ENCODE measurements around the gene RBFA. TPM values are rescaled to one million over a fixed set of nuclear protein-coding genes. Genes with fewer than 3 reads are reported as not detected.

Gene RBFA
- total RNA-seq, 1 experiment from 2014 or later = 15.6 TPM

DNA sequence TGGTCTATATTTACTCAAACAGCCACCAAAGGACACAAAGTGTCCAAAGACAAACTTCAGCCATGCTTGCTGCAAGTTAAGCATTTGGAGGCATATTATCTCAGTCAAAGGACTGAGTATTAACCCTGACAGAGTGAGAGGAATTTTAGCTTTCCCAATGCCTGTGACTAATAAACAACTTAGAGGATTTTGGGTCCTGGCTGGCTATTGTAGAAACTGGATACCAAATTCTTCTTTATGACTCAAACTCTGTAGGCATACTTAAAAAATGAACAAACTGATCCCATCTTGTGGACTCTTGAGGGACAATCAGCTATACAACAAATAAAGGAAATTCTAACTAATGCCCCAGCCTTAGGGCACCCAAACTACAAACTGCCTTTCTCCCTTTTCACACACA, 6.5 kb upstream of the RBFA start:
- peak; percentile 3 for DNase-seq (ENCODE audit: low read depth)

DNA sequence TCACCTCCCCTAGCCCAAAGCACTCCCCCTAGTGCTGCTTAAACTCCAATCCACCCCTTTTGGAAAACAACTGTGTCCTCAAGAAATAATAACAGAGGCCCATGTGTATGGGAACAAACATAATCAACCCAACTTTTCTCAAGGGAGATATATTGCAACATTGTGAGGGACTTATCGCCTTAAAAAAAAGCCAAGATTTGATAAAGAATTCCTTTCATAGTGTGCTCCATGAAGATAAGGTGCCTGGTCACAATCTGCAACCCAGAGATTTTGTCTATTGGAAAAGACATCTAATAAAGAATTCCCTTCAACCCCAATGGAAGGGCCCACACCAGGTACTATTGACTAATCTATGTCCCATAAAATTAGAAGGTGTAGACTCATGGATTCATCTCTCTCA, 4.5 kb upstream of the RBFA start:
- no peak for DNase-seq (ENCODE audit: low read depth)

GRCh38 chr18:80033181-80034067, 810 bp upstream of the RBFA start:
- no peak for DNase-seq (ENCODE audit: low read depth)

DNA sequence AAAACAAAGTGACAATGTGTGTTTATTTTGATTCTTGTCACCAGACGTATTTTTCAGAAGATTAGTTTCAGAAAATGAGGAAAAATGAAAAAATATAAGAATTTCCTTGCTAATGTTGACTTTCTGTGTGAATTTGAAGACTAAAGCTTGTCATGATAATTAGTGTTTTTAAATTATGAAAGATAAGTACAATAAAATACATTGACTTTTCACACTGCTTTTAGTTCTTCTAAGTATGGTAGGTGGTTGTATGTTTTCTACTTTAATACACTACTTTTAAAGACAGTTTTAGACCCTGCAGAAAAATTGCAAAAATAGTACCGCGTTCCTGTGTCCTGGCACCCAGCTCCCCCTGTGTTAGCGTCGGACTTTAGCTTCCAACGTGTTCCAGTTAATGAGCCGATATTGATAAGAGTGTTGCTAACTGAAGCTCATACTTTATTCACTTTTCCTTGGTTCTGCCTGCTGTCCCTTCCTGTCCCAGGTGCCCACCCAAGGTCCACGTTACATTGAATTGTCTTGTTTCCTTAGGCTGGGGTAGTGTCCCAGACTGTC, 695 bp downstream of the RBFA start:
- DNase-seq (ENCODE audit: low read depth) = peak; percentile 3

DNA sequence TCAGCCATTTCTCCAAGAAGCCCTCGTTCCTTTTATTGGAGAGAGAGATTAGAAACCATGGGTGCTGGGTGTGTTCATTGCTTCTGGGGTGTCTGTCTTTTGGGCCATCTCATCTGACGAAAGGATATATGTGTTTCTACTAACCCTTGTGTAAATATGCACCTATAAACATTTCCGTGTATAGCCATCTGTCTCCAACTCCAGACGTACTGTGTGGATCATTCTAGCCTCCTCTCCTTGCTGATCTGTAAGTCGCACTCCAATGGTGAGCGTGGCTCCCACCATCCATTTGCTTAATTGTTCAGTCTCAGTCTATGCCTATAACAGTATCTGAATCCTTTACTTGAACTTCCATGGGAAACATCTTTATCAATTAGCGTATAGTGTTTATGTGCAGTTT, 1.8 kb downstream of the RBFA start:
- no peak for DNase-seq (ENCODE audit: low read depth)

DNA sequence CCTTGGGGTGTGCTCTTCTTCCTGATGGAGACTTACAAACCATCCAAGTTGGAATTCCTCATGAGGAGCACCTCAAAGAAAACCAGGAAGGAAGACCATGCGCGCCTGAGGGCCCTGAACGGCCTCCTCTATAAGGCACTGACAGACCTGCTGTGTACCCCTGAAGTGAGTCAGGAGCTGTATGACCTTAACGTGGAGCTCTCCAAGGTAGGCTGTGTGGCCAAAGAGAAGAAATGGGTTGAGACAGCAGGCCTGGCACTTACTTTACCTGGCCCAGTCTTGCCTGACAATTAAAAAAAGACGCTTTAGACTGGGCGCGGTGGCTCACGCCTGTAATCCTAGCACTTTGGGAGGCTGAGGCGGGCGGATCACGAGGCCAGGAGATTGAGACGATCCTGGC, 3.1 kb downstream of the RBFA start:
- no peak for DNase-seq (ENCODE audit: low read depth)

DNA sequence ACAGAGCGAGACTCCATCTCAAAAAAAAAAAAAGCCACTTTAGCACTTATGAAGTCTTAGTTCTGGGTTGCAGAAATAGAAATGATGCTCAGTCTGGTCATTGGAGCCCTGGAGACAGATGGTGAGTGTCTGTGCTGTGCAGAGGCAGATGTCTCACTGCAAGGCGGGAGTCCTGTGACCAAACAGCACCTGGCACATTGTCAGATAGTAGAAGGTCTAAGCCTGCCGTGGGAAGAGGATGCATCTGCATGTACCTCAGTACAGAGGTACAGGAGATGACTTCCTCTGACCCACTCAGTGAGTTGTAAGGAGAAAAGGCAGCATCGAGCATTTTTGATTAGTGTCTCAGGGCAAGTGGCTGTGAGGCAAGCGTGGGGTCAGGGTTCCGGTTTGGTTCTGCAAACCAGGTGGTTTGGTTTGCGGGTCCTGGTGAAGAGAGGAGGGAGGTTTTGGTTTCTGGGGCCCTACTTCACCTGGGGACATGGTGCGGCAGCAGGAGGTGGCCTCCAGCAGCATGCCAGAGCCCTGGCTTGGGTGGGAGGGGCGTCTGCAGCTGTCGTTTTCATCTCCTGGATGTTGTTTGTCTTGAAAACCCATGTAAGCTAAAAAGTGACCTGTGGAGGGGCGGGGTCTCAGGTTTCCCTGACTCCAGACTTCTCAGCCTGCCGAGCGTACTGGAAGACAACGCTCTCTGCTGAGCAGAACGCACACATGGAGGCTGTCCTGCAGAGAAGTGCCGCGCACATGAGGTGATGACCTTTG, 3.8 kb downstream of the RBFA start:
- DNase-seq (ENCODE audit: low read depth) = no peak

DNA sequence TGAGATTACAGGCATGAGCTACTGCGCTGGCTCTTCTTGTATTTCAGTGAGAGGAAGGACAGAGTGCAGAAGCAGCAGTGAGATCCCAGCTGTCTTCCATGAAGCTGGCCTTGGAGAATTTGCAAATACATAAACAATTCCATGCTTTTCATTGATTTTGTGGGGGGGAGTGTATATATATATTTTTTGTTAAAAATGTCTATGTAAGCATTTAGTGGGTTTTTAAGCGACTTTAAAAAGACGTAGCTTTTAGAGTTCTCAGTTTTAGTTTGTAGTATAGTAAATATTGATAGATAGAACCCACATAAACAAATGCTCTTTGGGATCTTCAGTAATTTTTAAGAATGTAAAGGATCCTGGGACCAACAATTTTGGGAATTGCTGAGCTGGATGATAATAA, 6.3 kb downstream of the RBFA start:
- no peak for DNase-seq (ENCODE audit: low read depth)

- no peak for DNase-seq (ENCODE audit: low read depth)
Observed at GRCh38 chr18:80041424-80041823, 7.2 kb downstream of the RBFA start.

- DNase-seq (ENCODE audit: low read depth) = no peak
Observed at GRCh38 chr18:80042785-80043184, 8.6 kb downstream of the RBFA start.

DNA sequence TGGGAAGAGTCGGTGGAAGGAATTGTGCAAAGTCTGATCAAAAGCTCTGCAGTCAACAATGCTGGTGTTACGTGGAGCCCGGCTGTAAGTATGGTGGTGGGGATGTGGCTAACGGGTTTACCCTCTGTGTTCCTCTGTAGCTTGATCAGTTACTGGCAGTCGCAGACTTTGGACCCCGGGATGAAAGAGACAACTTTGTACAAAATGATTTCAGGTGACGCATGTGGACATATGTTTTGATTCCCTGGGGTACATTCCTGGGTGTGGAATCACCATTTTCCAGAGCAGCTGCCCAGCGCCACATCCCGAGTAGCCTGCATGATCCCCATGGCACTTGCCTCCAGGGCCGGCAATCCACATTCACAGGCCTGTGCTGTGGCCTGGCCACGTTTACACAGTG, 9.8 kb downstream of the RBFA start:
- no peak for DNase-seq (ENCODE audit: low read depth)

GRCh38 chr18:80046011-80046410, 11.8 kb downstream of the RBFA start:
- no peak for DNase-seq (ENCODE audit: low read depth)

DNA sequence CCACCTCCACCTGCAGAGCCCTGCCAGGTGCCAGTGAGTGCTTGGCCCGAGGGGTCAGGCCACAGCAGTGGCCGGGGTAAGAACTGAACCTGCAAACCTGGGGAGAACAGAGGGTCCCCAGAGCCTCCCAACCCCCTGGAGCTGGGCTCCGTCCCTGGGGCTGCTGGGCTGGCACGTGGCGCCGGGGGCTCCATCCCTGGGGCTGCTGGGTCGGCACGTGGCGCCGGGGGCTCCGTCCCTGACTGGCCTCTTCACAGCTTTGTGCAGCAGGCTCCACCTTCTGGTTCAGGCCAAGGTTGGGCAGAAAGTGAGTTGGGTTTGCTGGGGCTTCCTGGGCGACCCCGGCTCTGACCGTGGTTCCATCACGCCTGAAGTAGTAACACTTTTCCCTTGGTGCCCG, 12.2 kb downstream of the RBFA start:
- DNase-seq (ENCODE audit: low read depth) = no peak

- no peak for DNase-seq (ENCODE audit: low read depth)
Observed at GRCh38 chr18:80046961-80047541, 12.8 kb downstream of the RBFA start.

DNA sequence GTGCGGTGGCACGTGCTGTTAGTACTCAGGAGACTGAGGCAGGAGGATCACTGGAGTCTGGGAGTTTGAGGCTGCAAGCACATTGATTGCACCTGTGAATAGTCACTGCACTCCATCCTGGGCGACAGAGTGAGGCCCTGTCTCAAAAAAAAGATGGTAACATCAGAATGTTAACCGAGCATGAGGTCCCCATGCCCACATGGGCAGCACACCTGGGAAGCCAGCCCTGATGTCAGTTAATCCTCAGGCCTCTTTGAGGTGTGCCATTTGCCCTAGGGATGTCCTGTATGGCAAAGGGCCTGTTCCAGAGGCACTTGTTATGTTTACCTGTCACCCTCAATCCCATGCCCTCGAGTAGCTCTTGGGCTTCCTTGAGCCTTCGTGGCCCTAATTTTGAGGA, 16.6 kb downstream of the RBFA start:
- DNase-seq (ENCODE audit: low read depth) = no peak

DNA sequence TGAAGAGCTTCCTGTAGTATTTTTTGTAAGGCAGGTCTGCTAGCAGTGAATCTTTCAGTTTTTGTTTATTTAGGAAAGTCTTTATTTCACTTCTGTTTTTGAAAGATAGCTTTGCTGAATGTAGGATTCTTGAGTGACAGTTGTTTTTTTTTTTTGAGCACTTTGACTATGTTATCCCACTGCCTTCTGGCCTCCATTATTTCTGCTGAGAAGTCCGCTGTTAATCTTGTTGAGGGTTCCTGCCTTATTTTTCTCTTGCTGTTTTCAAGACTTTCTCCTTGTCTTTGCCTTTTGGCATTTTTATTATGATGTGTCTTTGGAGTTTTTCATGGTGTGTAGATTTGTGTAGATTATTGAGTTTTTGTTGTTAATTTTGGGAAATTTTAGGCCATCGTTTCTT, 21.9 kb downstream of the RBFA start:
- DNase-seq (ENCODE audit: low read depth) = no peak

- no peak for DNase-seq (ENCODE audit: low read depth)
Observed at GRCh38 chr18:80059945-80060344, 25.7 kb downstream of the RBFA start.

DNA sequence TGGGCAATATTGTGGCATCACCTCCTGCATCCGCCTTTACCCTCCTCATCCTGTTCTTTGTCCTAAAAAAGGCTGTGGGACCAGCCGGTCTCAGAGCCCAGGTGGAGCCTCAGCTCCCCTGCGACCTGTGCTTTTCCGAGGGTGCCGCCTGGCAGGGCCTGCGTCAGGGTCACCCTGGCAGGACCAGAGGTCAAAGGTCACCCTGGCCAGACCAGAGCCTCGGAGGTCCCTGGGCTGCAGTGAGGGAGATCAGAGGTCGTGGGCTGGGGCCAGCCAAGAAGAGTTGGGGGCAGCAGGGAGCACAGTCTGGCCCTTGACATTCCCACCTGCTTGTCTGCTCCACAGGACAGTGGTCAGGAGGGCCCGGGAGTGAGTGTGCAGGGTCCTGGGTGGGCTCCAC, 31.5 kb downstream of the RBFA start:
- DNase-seq (ENCODE audit: low read depth) = no peak

DNA sequence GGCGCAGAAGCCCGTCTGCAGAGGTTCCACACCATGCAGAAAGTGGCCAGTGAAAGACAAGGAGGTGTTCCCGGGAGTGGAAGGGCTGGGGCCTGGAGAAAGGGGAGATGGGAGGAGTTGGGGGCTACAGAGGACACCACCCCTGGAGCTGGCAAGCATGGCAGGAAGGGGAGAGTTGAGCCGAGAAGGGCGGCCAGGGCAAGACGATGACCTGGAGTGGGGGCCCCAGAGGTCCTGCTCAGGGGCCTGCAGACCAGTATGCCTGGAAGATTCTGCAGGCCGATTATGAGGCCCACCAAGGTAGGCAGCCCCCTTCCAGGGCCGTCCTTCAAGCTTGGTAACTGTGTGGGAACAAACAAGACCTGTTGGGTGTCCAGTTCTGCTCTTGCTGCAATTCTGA, 33.1 kb downstream of the RBFA start:
- no peak for DNase-seq (ENCODE audit: low read depth)

DNA sequence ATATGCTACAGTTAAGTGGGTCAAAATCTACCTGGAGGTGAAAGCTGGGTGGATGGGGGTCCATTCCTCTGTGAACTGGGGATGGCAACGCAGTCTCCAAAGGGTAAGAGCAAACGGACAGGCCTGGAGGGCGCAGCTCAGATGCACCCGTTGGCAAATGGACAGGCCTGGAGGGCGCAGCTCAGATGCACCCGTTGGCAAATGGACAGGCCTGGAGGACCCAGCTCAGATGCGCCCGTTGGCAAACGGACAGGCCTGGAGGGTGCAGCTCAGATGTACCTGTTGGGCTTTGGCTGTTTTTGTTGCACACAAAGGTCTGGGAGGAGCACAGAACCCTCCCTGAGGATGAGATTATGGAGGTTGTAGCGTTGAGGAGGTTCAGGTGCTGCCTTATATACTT, 33.7 kb downstream of the RBFA start:
- DNase-seq (ENCODE audit: low read depth) = no peak

DNA sequence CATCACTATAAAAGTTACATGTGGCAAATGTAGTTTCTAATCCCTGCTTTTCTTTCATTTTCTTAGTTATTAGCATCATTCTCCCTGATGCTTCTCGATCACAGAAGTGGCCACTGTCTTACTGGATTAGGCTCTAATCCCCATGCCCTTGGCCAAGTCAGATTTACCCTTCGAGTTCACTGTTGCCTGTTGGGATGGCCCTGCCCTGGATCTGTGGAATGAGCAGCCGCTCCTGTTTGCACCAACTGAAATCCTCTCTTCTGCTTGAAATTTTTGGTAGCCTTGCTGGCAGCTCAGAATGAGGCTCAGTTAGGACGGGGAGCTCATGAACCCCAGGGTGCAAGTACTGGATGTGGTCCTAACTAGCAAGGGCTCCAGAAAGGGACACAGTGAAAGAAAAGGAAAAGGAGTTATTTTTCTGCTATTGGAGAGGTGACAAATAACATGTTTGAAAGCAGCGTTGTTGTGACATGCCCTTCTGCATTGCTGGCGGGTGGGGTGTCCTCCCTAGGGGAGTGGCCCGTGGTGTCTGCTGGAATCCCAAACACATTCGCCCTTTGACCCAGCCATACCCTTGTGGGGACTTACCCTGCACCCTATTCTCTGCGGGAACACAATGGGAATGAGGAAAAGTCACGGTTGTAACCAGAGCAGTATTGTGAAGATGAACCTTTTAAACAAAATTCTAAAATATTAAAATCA, 34.5 kb downstream of the RBFA start:
- DNase-seq (ENCODE audit: low read depth) = no peak

DNA sequence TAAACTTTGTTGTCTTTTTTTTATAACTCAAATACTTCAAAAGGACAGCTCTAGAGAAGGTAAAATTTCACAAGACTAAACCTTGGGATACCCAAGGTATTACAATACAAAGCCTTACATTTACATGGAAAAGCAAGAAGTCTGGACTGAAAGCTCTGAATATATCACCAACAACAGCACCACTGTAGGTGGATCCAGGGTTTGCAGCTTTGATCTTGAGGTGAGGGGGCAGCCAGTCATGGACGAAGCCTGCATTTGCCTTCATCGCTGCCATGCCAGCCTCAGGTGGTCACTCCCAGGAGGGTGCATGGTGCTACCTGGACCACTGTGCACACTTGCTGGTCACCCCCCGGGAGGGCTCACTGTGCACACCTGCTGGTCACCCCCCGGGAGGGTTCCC, 36.6 kb downstream of the RBFA start:
- no peak for DNase-seq (ENCODE audit: low read depth)

Data from RPMI7951 (cell line).